HEK293T (cell line): ENCODE measurements around the gene DUSP8.

Experiments used
- BHLHE40 ChIP-seq: fragments of 450-650 bp; IDR thresholded peaks from 2 replicates; pipeline ENCODE4 v1.6.1; 2016; ENCODE audit warnings: mild to moderate bottlenecking, moderate library complexity, borderline replicate concordance
- ELF4 ChIP-seq: fragments of 450-650 bp; IDR thresholded peaks from 2 replicates; pipeline ENCODE4 v1.6.1; 2017; ENCODE audit warnings: antibody characterized with exemption
- FOXK2 ChIP-seq: fragments of 450-650 bp; IDR thresholded peaks from 2 replicates; pipeline ENCODE4 v1.6.1; 2016; ENCODE audit warnings: mild to moderate bottlenecking
- FOXM1 ChIP-seq: fragments of 450-650 bp; IDR thresholded peaks from 2 replicates; pipeline ENCODE4 v1.6.1; 2017; ENCODE audit warnings: mild to moderate bottlenecking, borderline replicate concordance
- LEF1 ChIP-seq: fragments of 450-650 bp; IDR thresholded peaks from 2 replicates; pipeline ENCODE4 v1.6.1; 2017; ENCODE audit warnings: mild to moderate bottlenecking, borderline replicate concordance
- SP1 ChIP-seq: fragments of 450-650 bp; IDR thresholded peaks from 2 replicates; pipeline ENCODE4 v1.6.1; 2017

GRCh38 chr11:1526785-1527184 is 45.3 kb downstream of the DUSP8 start:
- TF ChIP-seq BHLHE40 = no peak
- no peak for TF ChIP-seq FOXM1
- TF ChIP-seq SP1 = no peak
- TF ChIP-seq ELF4 = no peak
- TF ChIP-seq FOXK2 = no peak
- TF ChIP-seq LEF1 = no peak
